Memory B cell (primary cell): ENCODE results near the gene C20orf173.
"Not testable (repeated sequence)": the region's sequence is repeated elsewhere in the genome, so short reads cannot be mapped to it uniquely, and the experiment has no call there.

ENCODE experiments used
- ATAC-seq: fragments of 150-1000 bp; cut with Tn5 transposase; 2 replicates; pipeline ENCODE4 v1.10.0; 2021; ENCODE audit warnings: low read depth, mild to moderate bottlenecking, moderate library complexity
- DNase-seq, 2 donors: peaks; one replicate each; pipeline ENCODE4 v3.0.0; 2022; ENCODE audit warnings: low spot score in 2 of 2
- H3K27ac Mint-ChIP-seq: one replicate; pipeline ENCODE4 v1.8.0; 2022; ENCODE audit warnings: mild to moderate bottlenecking, moderate library complexity, mixed read lengths
- H3K27me3 Mint-ChIP-seq: one replicate; pipeline ENCODE4 v1.8.0; 2022; ENCODE audit warnings: mixed read lengths
- H3K36me3 Mint-ChIP-seq: one replicate; pipeline ENCODE4 v1.8.0; 2022; ENCODE audit warnings: mild to moderate bottlenecking, mixed read lengths
- H3K4me1 Mint-ChIP-seq: one replicate; pipeline ENCODE4 v1.8.0; 2022; ENCODE audit warnings: mixed read lengths
- H3K4me3 Mint-ChIP-seq: one replicate; pipeline ENCODE4 v1.8.0; 2022; ENCODE audit warnings: mild to moderate bottlenecking, moderate library complexity, mixed read lengths
- H3K9me3 Mint-ChIP-seq: one replicate; pipeline ENCODE4 v1.8.0; 2022; ENCODE audit warnings: mixed read lengths

C20orf173 gene

DNA sequence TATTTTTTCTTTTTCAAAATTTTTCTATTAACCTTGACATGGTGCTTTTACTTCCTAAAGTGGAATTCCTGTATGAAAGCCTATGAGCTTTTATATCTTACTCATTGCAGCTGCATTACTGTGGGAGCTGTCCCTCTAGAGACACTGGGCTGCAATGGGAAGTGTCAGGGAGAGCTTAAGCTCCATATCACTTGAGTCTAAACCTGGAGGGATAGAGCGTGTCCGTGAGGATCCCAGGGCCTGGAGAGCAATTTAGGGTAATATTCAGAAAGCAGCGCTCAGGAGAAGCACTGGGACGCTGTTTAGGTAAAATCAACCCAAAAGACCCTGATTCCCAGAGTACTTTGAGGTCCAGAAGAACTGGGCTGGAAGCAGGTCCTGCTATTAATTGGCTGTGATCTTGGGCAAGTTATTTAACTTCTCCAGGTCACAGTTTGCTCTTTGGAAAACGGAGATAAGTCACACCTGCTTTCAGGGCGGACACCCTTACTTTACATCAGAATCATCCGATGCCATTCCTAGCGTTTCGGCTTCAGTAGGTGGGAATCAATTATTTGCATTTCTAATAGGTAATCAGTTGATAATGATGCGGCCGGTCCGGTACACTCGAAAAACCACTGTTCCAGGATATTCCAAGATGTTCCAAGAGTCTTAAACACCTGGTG, 11.8 kb upstream of the C20orf173 start:
- peaks cover 4% of the 10 kb centered on the region for H3K36me3 Mint-ChIP-seq
- H3K27me3 Mint-ChIP-seq, result no peaks in the 10 kb centered on the region
- H3K4me3 Mint-ChIP-seq, result peak overlapping the region; percentile 91
- no peaks in the 10 kb centered on the region for H3K9me3 Mint-ChIP-seq
- DNase-seq, result no peak
- peak overlapping the region; percentile 71 for H3K27ac Mint-ChIP-seq
- peaks cover 4% of the 10 kb centered on the region for H3K4me1 Mint-ChIP-seq
- ATAC-seq, result no peak

GRCh38 chr20:35539756-35540212, 10.3 kb upstream of the C20orf173 start:
- Mint-ChIP-seq H3K9me3 (no peaks in the 10 kb centered on the region), H3K27me3 (no peaks in the 10 kb centered on the region), H3K36me3 (peaks cover 4% of the 10 kb centered on the region), H3K4me3 (peak overlapping the region; percentile 60), H3K27ac (peak overlapping the region; percentile 95), H3K4me1 (peaks cover 4% of the 10 kb centered on the region)
- DNase-seq, result peak; percentile 50 to 51
- peak; percentile 63 for ATAC-seq

DNA sequence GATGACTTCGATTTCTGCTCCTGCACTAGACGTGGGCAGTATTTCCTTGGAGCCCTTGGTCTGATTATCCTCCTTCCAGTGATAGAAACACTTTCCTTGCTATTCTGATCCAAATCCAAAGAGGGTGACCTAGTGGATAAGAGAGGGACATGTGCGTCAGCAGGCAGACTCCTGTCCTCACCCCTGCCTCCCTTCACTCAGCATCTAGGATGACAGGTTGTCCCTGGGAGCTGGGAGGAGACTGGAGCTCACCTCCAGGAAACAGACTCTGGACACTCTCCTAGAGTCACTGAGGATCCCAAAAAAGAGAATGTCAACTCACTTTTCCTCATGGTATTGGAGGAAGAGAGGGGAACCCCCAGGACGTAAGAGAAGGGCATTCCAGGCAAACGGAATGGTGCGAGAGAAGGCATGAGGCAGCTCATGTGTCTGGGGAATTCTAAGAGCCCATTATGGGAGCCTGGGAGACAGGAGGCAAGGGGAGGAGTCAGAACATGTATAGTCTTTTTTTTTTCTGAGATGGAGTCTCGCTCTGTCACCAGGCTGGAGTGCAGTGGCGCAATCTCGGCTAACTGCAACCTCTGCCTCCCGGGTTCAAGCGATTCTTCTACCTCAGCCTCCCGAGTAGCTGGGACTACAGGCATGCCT, 2.2 kb downstream of the C20orf173 start:
- peaks cover 3% of the 10 kb centered on the region for H3K4me1 Mint-ChIP-seq
- ATAC-seq (no peak), DNase-seq (no peak)
- no peaks in the 10 kb centered on the region for H3K9me3 Mint-ChIP-seq
- no peak overlapping the region for H3K27ac Mint-ChIP-seq
- H3K4me3 Mint-ChIP-seq, result no peak overlapping the region
- H3K27me3 Mint-ChIP-seq, result no peaks in the 10 kb centered on the region
- no peaks in the 10 kb centered on the region for H3K36me3 Mint-ChIP-seq

GRCh38 chr20:35525639-35526038, 3.8 kb downstream of the C20orf173 start:
- no peak overlapping the region for H3K4me3 Mint-ChIP-seq
- DNase-seq, result no peak
- peaks cover 5% of the 10 kb centered on the region for H3K4me1 Mint-ChIP-seq

GRCh38 chr20:35523298-35523888, 6.1 kb downstream of the C20orf173 start:
- H3K27ac Mint-ChIP-seq, result no peak overlapping the region
- no peak for DNase-seq

More at GRCh38 chr20:35525639-35526038, 3.8 kb downstream of the C20orf173 start:
- H3K9me3 Mint-ChIP-seq, result no peaks in the 10 kb centered on the region
- H3K36me3 Mint-ChIP-seq, result no peaks in the 10 kb centered on the region
- no peak for ATAC-seq
- H3K27ac Mint-ChIP-seq, result no peak overlapping the region
- H3K27me3 Mint-ChIP-seq, result no peaks in the 10 kb centered on the region

DNA sequence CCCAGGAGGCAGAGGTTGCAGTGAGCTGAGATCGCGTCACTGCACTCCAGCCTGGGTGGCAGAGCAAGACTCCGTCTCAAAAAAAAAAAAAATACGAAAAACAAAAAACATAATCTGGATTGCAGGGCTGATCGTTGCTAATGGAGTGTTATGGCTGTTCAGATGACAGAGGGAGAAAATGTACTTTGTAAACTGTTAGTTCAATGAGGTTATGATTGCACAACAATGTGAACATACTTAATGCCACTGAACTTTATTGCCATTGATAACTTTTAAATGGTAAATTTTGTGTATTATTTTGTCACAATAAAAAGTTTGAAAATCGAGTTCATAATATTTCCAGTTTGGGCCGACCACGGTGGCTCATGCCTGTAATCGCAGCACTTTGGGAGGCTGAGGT, 10.5 kb downstream of the C20orf173 start:
- H3K4me1 Mint-ChIP-seq, result peaks cover 5% of the 10 kb centered on the region
- no peak for DNase-seq
- no peak overlapping the region for H3K4me3 Mint-ChIP-seq
- no peaks in the 10 kb centered on the region for H3K27me3 Mint-ChIP-seq
- no peak overlapping the region for H3K27ac Mint-ChIP-seq
- ATAC-seq, result no peak
- H3K36me3 Mint-ChIP-seq, result peaks cover 9% of the 10 kb centered on the region
- no peaks in the 10 kb centered on the region for H3K9me3 Mint-ChIP-seq

More at GRCh38 chr20:35523298-35523888, 6.1 kb downstream of the C20orf173 start:
- Mint-ChIP-seq H3K9me3 (no peaks in the 10 kb centered on the region), H3K27me3 (no peaks in the 10 kb centered on the region), H3K4me3 (no peak overlapping the region), H3K36me3 (no peaks in the 10 kb centered on the region), H3K4me1 (peaks cover 5% of the 10 kb centered on the region)
- peak; percentile 45 for ATAC-seq

DNA sequence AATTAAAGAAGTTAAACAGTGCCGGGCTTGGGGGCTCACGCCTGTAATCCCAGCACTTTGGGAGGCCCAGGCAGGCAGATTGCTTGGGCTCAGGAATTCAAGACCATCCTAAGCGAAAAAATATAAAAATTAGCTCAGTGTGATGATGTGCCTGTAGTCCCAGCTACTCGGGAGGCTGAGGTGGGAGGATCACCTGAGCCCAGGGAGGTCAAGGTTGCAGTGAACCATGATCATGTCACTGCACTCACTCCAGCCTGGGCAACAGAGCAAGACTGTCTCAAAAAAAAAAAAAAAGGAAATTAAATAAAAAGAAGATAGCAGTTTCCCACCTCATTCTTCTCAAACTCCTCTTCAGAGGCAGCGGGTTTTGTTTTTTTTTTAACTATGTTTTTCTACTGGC, 11.7 kb downstream of the C20orf173 start:
- not testable (repeated sequence) for H3K4me1 Mint-ChIP-seq, ATAC-seq, H3K9me3 Mint-ChIP-seq, H3K27me3 Mint-ChIP-seq, H3K4me3 Mint-ChIP-seq, H3K27ac Mint-ChIP-seq, DNase-seq
- H3K36me3 Mint-ChIP-seq, result peaks cover 12% of the 10 kb centered on the region

GRCh38 chr20:35517125-35517524, 12.3 kb downstream of the C20orf173 start:
- ATAC-seq, result no peak
- Mint-ChIP-seq H3K4me3 (no peak overlapping the region), H3K4me1 (peaks cover 3% of the 10 kb centered on the region), H3K36me3 (peaks cover 13% of the 10 kb centered on the region), H3K27me3 (no peaks in the 10 kb centered on the region), H3K27ac (no peak overlapping the region), H3K9me3 (no peaks in the 10 kb centered on the region)
- no peak for DNase-seq

DNA sequence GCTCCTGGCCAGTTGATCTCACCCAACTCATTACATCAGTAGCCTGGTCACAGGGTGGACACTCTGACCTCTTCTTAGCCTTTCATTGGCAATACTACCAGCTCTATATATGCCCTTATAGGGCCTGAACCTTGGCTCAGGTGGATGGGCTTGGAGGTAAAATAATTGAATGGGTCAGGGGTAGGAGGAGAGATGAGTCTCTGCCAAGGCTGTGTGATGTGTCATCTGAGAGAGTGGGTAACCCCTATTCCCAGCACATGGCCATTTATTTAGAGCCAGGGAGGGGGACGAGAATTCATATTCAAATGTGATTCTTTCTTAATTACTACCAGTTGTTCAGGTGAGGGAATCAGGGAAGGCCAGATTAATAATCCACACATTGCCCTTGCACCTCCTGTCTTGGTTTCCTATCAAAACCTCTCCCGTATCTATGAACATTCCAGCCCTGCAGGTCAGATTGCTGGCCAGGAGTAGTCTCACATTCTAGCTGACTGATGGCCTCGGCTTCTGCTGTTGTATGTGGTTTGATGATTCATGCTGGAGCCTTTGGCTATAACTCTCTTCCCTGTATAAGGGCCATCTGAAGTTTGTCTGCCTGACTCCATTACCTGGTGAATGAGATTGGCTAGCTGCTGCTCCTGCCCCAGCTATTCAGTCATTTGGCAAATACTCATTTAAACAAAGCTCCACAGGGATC, 13.4 kb downstream of the C20orf173 start:
- no peaks in the 10 kb centered on the region for H3K9me3 Mint-ChIP-seq
- H3K4me3 Mint-ChIP-seq, result no peak overlapping the region
- peaks cover 20% of the 10 kb centered on the region for H3K36me3 Mint-ChIP-seq
- H3K4me1 Mint-ChIP-seq, result peaks cover under 1% of the 10 kb centered on the region
- no peak for ATAC-seq
- DNase-seq, result no peak
- no peaks in the 10 kb centered on the region for H3K27me3 Mint-ChIP-seq
- H3K27ac Mint-ChIP-seq, result no peak overlapping the region

GRCh38 chr20:35515341-35515740, 14.1 kb downstream of the C20orf173 start:
- ATAC-seq, result no peak
- no peak for DNase-seq
- H3K4me1 Mint-ChIP-seq, result no peaks in the 10 kb centered on the region
- H3K27ac Mint-ChIP-seq, result no peak overlapping the region
- H3K9me3 Mint-ChIP-seq, result no peaks in the 10 kb centered on the region
- no peak overlapping the region for H3K4me3 Mint-ChIP-seq
- H3K36me3 Mint-ChIP-seq, result peaks cover 20% of the 10 kb centered on the region
- H3K27me3 Mint-ChIP-seq, result no peaks in the 10 kb centered on the region

GRCh38 chr20:35514371-35514932, 15.0 kb downstream of the C20orf173 start:
- Mint-ChIP-seq H3K27ac (no peak overlapping the region), H3K4me1 (no peaks in the 10 kb centered on the region), H3K4me3 (no peak overlapping the region), H3K36me3 (peaks cover 25% of the 10 kb centered on the region), H3K9me3 (no peaks in the 10 kb centered on the region), H3K27me3 (no peaks in the 10 kb centered on the region)
- DNase-seq (no peak), ATAC-seq (no peak)

DNA sequence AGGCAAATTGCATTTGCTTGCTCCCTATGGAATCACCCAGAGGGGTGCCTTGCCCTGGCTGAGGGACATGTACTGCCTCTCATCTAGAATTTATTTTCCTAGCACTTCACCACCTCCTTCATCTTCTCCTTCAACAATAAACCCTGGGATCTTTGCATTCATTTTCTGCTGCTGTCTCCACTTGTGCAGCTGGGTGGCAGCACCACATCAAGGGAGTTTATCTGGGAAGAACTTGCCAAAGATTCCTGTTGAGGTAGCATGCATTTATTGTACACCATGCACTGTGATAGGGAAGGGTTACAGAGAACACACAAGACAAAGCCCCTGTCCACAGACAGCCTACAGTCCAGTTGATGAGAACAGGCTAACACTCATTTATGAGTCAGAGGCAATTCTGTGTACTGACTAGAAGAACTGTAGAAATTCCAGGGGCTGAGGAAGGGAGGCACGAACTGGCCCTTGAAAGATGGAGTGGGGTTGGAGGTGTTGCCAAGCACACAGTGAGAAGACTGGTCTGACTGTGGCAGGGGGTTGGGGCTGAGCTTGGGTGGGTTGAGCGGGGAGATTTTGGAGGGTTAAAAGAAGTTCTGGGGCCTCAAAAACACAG, 17.5 kb downstream of the C20orf173 start:
- H3K4me1 Mint-ChIP-seq, result peaks cover 20% of the 10 kb centered on the region
- peaks cover 31% of the 10 kb centered on the region for H3K36me3 Mint-ChIP-seq
- ATAC-seq (no peak), DNase-seq (no peak)
- no peak overlapping the region for H3K27ac Mint-ChIP-seq
- H3K9me3 Mint-ChIP-seq, result no peaks in the 10 kb centered on the region
- no peaks in the 10 kb centered on the region for H3K27me3 Mint-ChIP-seq
- H3K4me3 Mint-ChIP-seq, result no peak overlapping the region

GRCh38 chr20:35510951-35511735, 18.3 kb downstream of the C20orf173 start:
- H3K9me3 Mint-ChIP-seq, result no peaks in the 10 kb centered on the region
- H3K4me1 Mint-ChIP-seq, result peaks cover 27% of the 10 kb centered on the region
- DNase-seq (no peak), ATAC-seq (no peak)
- H3K36me3 Mint-ChIP-seq, result peaks cover 31% of the 10 kb centered on the region
- no peaks in the 10 kb centered on the region for H3K27me3 Mint-ChIP-seq
- H3K27ac Mint-ChIP-seq, result no peak overlapping the region
- no peak overlapping the region for H3K4me3 Mint-ChIP-seq
